AG04449 (cell line): ENCODE measurements around the gene EXD3.
A peak's percentile ranks its signal among the peaks of the same experiment; 100 is the strongest.

Source experiments
- CTCF ChIA-PET: fragments of 350-600 bp; formaldehyde crosslinking; extraction: SDS; loops from one replicate; lab custom pipeline; 2021; ENCODE audit warnings: antibody characterized with exemption; lab: Yijun Ruan, JAX
- POLR2A ChIA-PET: fragments of 400-600, 350-600 bp; formaldehyde crosslinking; extraction: SDS; loops from one replicate; lab custom pipeline; 2020; ENCODE audit warnings: antibody characterized with exemption, inconsistent platforms; lab: Yijun Ruan, JAX
- DNase-seq: peaks from one replicate; pipeline ENCODE4 v3.0.0-alpha.2; 2010; ENCODE audit warnings: low read depth, low spot score
- H3K4me3 ChIP-seq: 2 replicates; pipeline ENCODE4 v1.5.1; 2011; ENCODE audit warnings: low read depth, mild to moderate bottlenecking, control low read depth, low read length
- CTCF ChIP-seq: IDR thresholded peaks from one replicate; pipeline ENCODE4 v1.5.1; 2011; ENCODE audit warnings: mild to moderate bottlenecking, moderate library complexity, low read length, control low read depth, inconsistent platforms; ENCODE audit not compliant: insufficient read depth; ENCODE audit errors: missing control alignments

Gene EXD3

GRCh38 chr9:137279741-137280473 is 143.1 kb downstream of the EXD3 start:
- no peak for TF ChIP-seq CTCF
- ChIA-PET POLR2A (interaction anchor here (1.2 kb wide), 1 partner anchor 39 kb away, joined by 3 read pairs; the partner anchor contains the start of gene TUBB4B), CTCF (interaction anchor here (1.4 kb wide), 1 partner anchor 14 kb away, joined by 5 read pairs; no protein-coding TSS in a partner anchor)
- no peak for DNase-seq
- H3K4me3 ChIP-seq: no peak overlapping the region

- no peak for DNase-seq
- ChIA-PET POLR2A (interaction anchor here (1.2 kb wide), 1 partner anchor 38 kb away, joined by 3 read pairs; the partner anchor contains the start of gene TUBB4B), CTCF (interaction anchor here (1.4 kb wide), 1 partner anchor 15 kb away, joined by 5 read pairs; no protein-coding TSS in a partner anchor)
- TF ChIP-seq CTCF: no peak
- peak overlapping the region; percentile 63 for H3K4me3 ChIP-seq
Observed at GRCh38 chr9:137278721-137279711, 143.9 kb downstream of the EXD3 start.

- POLR2A ChIA-PET: interaction anchor here (1.0 to 2.2 kb wide), 3 partner anchors 14 to 37 kb away, joined by 4 to 18 read pairs (median 8); partner anchors contain the start of gene TUBB4B
- DNase-seq: no peak
- H3K4me3 ChIP-seq: peak overlapping the region; percentile 63
- no peak for TF ChIP-seq CTCF
- CTCF ChIA-PET: interaction anchor here (0.8 to 1.9 kb wide), 6 partner anchors 9 to 145 kb away, joined by 3 to 7 read pairs (median 6); partner anchors contain the start of genes EXD3 and NOXA1
Observed at GRCh38 chr9:137278061-137278701, 144.8 kb downstream of the EXD3 start.

- H3K4me3 ChIP-seq: peak within 1 kb of the TSS; percentile 63
- peak; percentile 26 for DNase-seq
- ChIA-PET POLR2A (interaction anchor here (1.0 to 2.2 kb wide), 3 partner anchors 13 to 36 kb away, joined by 4 to 18 read pairs (median 8); partner anchors contain the start of gene TUBB4B), CTCF (interaction anchor here (0.8 to 1.9 kb wide), 9 partner anchors 9 to 167 kb away, joined by 3 to 7 read pairs (median 5); partner anchors contain the start of genes EXD3 and NOXA1)
- TF ChIP-seq CTCF: no peak
Observed at GRCh38 chr9:137277329-137278041, 145.5 kb downstream of the EXD3 start, which contains the start of gene TOR4A. TSS of gene TOR4A (plus strand) at chr9:137277726. CDS start at chr9:137278690, 964 bp downstream.

- no peak for DNase-seq
- peak overlapping the region; percentile 63; the same call in 1 of the 2 replicates for H3K4me3 ChIP-seq
- POLR2A ChIA-PET: interaction anchor here (1.0 to 2.2 kb wide), 3 partner anchors 12 to 36 kb away, joined by 4 to 18 read pairs (median 8); partner anchors contain the start of gene TUBB4B
- TF ChIP-seq CTCF: no peak
- CTCF ChIA-PET: interaction anchor here (0.9 to 1.9 kb wide), 8 partner anchors 9 to 168 kb away, joined by 3 to 7 read pairs (median 6); partner anchors contain the start of genes EXD3 and NOXA1
Observed at GRCh38 chr9:137276473-137277328, 146.3 kb downstream of the EXD3 start.
